ENCODE results near the gene KIF13A.
"Not testable (repeated sequence)": the region's sequence is repeated elsewhere in the genome, so short reads cannot be mapped to it uniquely, and the experiment has no call there.

DNA sequence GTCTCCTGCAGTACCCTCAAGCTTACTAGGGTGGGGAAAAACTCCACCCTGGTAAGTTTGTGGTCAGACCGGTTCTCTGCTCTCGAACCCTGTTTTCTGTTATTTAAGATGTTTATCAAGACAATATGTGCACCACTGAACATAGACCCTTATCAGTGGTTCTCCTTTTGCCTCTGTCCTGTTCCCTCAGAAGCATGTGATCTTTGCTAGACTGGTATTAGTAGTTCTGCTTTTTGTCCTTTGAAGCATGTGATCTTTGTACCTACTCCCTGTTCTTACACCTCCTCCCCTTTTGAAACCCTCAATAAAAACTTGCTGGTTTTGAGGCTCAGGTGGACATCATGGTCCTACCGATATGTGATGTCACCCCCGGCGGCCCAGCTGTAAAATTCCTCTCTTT is 180.0 kb downstream of the KIF13A start:
- TF ChIP-seq, protein P1, sequence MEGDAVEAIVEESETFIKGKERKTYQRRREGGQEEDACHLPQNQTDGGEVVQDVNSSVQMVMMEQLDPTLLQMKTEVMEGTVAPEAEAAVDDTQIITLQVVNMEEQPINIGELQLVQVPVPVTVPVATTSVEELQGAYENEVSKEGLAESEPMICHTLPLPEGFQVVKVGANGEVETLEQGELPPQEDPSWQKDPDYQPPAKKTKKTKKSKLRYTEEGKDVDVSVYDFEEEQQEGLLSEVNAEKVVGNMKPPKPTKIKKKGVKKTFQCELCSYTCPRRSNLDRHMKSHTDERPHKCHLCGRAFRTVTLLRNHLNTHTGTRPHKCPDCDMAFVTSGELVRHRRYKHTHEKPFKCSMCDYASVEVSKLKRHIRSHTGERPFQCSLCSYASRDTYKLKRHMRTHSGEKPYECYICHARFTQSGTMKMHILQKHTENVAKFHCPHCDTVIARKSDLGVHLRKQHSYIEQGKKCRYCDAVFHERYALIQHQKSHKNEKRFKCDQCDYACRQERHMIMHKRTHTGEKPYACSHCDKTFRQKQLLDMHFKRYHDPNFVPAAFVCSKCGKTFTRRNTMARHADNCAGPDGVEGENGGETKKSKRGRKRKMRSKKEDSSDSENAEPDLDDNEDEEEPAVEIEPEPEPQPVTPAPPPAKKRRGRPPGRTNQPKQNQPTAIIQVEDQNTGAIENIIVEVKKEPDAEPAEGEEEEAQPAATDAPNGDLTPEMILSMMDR (IDR thresholded peaks at IDR 0.05), result not testable (repeated sequence)
- TF ChIP-seq POLR2A (IDR thresholded peaks at IDR 0.05), result not testable (repeated sequence)
